HG02571 (cell line): ENCODE data around the gene PRKCE.
A peak's percentile ranks its signal among the peaks of the same experiment; 100 is the strongest.

Source experiments
- ATAC-seq: cut with Tn5 transposase; IDR thresholded peaks from one replicate; pipeline ENCODE4 v1.9.1; 2021; ENCODE audit warnings: mild to moderate bottlenecking, moderate library complexity; ENCODE audit not compliant: unreplicated experiment

PRKCE gene

GRCh38 chr2:46230115-46230571 is 578.7 kb downstream of the PRKCE start:
- ATAC-seq: peak; percentile 55

- ATAC-seq: no peak
These were observed 579.4 kb downstream of the PRKCE start for GRCh38 chr2:46230677-46231425.

GRCh38 chr2:46231721-46232120 is 580.2 kb downstream of the PRKCE start:
- no peak for ATAC-seq

GRCh38 chr2:46232860-46233259 is 581.4 kb downstream of the PRKCE start:
- ATAC-seq: no peak

GRCh38 chr2:46236006-46236875 is 584.8 kb downstream of the PRKCE start:
- ATAC-seq: no peak

GRCh38 chr2:46236876-46237859 is 585.7 kb downstream of the PRKCE start:
- ATAC-seq: no peak
